ENCODE results near the gene RIN3. TPM values are rescaled to one million over a fixed set of nuclear protein-coding genes. Genes with fewer than 3 reads are reported as not detected.

RIN3 gene, protein sequence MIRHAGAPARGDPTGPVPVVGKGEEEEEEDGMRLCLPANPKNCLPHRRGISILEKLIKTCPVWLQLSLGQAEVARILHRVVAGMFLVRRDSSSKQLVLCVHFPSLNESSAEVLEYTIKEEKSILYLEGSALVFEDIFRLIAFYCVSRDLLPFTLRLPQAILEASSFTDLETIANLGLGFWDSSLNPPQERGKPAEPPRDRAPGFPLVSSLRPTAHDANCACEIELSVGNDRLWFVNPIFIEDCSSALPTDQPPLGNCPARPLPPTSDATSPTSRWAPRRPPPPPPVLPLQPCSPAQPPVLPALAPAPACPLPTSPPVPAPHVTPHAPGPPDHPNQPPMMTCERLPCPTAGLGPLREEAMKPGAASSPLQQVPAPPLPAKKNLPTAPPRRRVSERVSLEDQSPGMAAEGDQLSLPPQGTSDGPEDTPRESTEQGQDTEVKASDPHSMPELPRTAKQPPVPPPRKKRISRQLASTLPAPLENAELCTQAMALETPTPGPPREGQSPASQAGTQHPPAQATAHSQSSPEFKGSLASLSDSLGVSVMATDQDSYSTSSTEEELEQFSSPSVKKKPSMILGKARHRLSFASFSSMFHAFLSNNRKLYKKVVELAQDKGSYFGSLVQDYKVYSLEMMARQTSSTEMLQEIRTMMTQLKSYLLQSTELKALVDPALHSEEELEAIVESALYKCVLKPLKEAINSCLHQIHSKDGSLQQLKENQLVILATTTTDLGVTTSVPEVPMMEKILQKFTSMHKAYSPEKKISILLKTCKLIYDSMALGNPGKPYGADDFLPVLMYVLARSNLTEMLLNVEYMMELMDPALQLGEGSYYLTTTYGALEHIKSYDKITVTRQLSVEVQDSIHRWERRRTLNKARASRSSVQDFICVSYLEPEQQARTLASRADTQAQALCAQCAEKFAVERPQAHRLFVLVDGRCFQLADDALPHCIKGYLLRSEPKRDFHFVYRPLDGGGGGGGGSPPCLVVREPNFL
- total RNA-seq, result 1.1 and 2.1 TPM in 2 replicates

DNA sequence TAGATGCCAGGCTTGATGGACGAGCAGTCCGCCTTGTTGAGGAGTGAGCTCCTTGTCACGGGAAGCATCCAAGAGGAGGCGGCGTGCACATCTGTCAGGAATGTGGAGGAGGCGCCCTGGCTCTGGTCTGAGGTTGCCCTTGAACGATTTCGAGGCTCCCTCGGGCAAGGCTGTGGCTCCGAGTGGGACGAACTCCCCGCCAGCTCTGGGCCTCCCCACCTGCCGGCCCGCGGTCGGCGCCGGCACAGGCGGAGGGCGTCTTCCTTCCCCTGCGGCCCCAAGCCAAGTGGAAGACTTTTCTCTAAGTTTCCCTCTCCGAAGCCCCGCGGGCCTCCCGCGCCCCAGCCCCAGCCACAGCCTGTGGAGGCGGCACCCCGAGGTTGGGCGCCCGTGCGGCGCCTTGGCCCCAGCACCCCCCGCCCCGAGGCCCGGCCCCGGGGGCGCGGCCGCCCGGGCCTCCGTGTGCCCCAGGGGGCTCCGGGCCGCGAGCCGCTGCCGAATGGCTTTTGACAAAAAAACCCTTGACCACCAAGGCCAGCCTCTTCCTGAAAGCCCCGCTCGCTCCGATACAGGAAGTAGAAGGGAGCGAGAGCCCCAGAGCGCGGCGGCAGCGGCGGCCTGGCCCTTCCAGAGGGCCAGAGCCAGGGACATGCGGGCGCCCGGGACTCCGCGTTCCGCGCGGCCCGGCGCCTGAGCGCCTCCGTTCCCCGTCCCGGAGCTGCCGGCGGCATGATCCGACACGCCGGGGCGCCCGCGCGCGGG, at the start of gene RIN3:
TSS of gene RIN3 (plus strand) at position 578 of the 762 bp plus-strand sequence. CDS start at position 730, 152 bp downstream.

Other genes with a start within 250 kb of the RIN3 start
- gene SLC24A4, start 190.6 kb upstream of the RIN3 start, total RNA-seq, result not detected in 2 replicates
- 99.5 and 147 TPM in 2 replicates for gene LGMN, start 234.8 kb downstream of the RIN3 start, total RNA-seq